HUDEP-2 (cell line): ENCODE measurements around the gene AWAT1.
"Not testable (repeated sequence)": the region's sequence is repeated elsewhere in the genome, so short reads cannot be mapped to it uniquely, and the experiment has no call there.

ENCODE experiments used
- DNase-seq, 76 experiments: peaks; one replicate each; lab custom pipeline; 2025; ENCODE audit not compliant: unreplicated experiment in 76 of 76; lab: John Stamatoyannopoulos, UW

AWAT1 gene

GRCh38 chrX:70234355-70234754 lies at the start of gene AWAT1:
Gene AWAT1 (plus strand): TSS chrX:70234655. CDS start chrX:70234696, 41 bp downstream.
- DNase-seq: no peak

GRCh38 chrX:70190225-70190624 lies 44.2 kb upstream of the AWAT1 start:
- DNase-seq: no peak

GRCh38 chrX:70196961-70197720 lies 37.3 kb upstream of the AWAT1 start:
- peak in 61 of 76 experiments; percentile 0 to 60 (median 8) for DNase-seq

GRCh38 chrX:70201732-70202131 lies 32.7 kb upstream of the AWAT1 start:
- no peak for DNase-seq

- no peak for DNase-seq
Measured at GRCh38 chrX:70208479-70208878, 26.0 kb upstream of the AWAT1 start.

- DNase-seq: peak in 1 of 76 experiments; percentile 0
Measured at GRCh38 chrX:70209570-70209969, 24.9 kb upstream of the AWAT1 start.

- peak in 60 of 76 experiments; percentile 0 to 56 (median 12) for DNase-seq
Measured at GRCh38 chrX:70219938-70220764, 14.3 kb upstream of the AWAT1 start.

GRCh38 chrX:70226048-70226447 lies 8.4 kb upstream of the AWAT1 start:
- no peak for DNase-seq

GRCh38 chrX:70226687-70227086 lies 7.8 kb upstream of the AWAT1 start:
- no peak for DNase-seq

GRCh38 chrX:70231666-70232065 lies 2.8 kb upstream of the AWAT1 start:
- peak in 1 of 76 experiments; percentile 1 for DNase-seq

- peak in 7 of 76 experiments; percentile 0 to 17 (median 1) for DNase-seq
Measured at GRCh38 chrX:70240751-70241150, 6.3 kb downstream of the AWAT1 start.

- no peak for DNase-seq
Measured at GRCh38 chrX:70241501-70241900, 7.0 kb downstream of the AWAT1 start.

- DNase-seq: not testable (repeated sequence)
Measured at GRCh38 chrX:70243601-70244000, 9.1 kb downstream of the AWAT1 start.

- DNase-seq: no peak
Measured at GRCh38 chrX:70244881-70245280, 10.4 kb downstream of the AWAT1 start.

GRCh38 chrX:70247252-70247651 lies 12.8 kb downstream of the AWAT1 start:
- no peak for DNase-seq

GRCh38 chrX:70252491-70252890 lies 18.0 kb downstream of the AWAT1 start:
- peak in 3 of 76 experiments; percentile 0 to 22 (median 2) for DNase-seq

GRCh38 chrX:70253377-70254062 lies 19.1 kb downstream of the AWAT1 start:
- DNase-seq: no peak

GRCh38 chrX:70254063-70254400 lies 19.6 kb downstream of the AWAT1 start:
- DNase-seq: no peak

GRCh38 chrX:70254909-70255308 lies 20.5 kb downstream of the AWAT1 start:
- no peak for DNase-seq

- no peak for DNase-seq
Measured at GRCh38 chrX:70255452-70255851, 21.0 kb downstream of the AWAT1 start.
